Measurements from ENCODE around the gene FBXL13.

The FBXL13 gene

DNA sequence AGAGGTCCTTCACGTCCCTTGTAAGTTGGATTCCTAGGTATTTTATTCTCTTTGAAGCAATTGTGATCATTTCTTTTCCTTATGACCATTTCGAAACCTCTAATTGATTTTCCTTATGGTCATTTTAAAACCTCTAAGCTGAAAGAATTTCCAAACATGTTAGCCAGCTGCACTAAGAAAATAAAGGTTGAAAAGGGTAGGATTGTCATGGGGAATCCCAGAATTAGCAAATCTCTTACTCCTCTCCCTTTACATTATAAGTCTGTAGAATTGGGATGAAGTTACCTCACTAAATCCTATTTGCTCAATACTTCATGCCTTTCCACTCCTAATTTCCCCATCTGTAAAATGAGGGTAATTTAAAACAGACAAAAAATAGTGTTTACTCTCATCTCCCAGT is 246.3 kb downstream of the FBXL13 start:
- no peak for DNase-seq (ENCODE audit: insufficient read length, low spot score)

DNA sequence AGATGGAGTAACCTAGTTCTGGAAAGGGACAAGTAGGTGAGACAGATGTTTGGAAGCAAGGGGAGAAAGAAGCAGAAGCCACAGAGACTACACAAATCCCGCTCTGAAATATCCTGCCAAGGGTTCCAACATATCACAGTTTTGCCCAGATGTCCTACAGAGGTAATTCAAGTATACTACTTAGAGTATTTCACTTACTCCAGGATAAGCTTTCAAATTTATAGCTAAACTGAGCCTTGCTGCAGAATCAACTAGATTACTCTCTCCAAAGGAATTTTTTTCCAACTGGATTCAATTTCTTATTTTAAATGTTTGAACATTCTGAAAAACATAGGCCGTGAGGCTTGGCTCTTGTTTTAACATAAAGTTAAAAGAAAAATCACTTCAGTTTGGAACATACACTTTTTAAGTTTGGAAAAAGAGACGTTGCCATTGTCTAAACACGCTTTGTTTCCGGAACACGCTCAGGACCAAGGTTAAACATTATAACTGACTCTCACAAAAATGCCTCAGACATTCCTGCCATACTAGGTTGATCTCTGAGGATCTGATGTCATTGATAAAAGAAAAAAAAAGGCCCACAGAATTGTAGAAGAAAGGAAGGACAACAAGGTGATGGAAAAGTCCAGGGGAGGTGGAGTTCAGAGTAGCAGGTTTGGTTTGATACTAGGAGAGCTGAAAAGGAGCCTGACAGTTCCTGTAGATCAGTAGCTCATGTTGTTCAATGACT is 251.0 kb downstream of the FBXL13 start:
- no peak for FAIRE-seq
- no peak for DNase-seq (ENCODE audit: insufficient read length, low spot score)
- TF ChIP-seq, protein P1, sequence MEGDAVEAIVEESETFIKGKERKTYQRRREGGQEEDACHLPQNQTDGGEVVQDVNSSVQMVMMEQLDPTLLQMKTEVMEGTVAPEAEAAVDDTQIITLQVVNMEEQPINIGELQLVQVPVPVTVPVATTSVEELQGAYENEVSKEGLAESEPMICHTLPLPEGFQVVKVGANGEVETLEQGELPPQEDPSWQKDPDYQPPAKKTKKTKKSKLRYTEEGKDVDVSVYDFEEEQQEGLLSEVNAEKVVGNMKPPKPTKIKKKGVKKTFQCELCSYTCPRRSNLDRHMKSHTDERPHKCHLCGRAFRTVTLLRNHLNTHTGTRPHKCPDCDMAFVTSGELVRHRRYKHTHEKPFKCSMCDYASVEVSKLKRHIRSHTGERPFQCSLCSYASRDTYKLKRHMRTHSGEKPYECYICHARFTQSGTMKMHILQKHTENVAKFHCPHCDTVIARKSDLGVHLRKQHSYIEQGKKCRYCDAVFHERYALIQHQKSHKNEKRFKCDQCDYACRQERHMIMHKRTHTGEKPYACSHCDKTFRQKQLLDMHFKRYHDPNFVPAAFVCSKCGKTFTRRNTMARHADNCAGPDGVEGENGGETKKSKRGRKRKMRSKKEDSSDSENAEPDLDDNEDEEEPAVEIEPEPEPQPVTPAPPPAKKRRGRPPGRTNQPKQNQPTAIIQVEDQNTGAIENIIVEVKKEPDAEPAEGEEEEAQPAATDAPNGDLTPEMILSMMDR (IDR thresholded peaks at IDR 0.05; ENCODE audit: insufficient read depth, missing control alignments) = no peak

More for the DNA sequence above, 246.3 kb downstream of the FBXL13 start:
- TF ChIP-seq, protein P1 (IDR thresholded peaks at IDR 0.05; ENCODE audit: insufficient read depth, missing control alignments) = no peak
- FAIRE-seq = no peak

DNA sequence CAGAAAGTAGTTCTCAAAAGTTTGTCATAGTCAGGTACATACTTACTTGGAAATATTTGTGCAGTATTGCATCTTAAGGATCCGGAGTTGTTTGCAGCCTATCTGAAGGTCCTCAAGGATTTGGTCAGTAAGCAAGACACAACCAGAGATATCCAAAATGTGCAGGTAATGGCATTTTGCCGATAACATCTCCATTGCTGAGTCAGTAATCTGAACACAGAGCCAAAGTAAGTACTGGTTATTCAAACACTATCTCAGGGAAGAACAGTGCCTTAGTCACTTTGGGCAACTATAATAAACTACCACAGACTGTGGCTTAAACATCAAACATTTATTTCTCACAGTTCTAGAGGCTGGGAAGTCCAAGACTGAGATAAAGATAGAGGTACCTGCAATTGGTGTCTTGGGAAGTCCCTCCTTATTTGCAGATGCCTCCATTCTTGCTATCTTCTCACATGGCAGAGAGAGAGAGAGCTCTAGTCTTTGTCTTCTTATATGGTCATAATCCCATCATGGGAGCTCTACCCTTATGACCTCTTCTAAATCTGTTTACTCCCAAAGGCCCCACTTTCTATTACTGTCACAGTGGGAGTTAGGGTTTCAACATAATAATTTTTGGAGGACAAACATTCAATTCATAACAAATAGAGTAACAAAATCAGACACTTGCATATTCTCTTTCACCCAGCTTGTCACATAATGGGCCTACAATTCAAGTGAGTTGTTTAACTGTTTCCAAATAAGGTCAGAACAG is 252.4 kb downstream of the FBXL13 start:
- DNase-seq (ENCODE audit: insufficient read length, low spot score) (no peak), FAIRE-seq (no peak)
- TF ChIP-seq, protein P1 (IDR thresholded peaks at IDR 0.05; ENCODE audit: insufficient read depth, missing control alignments) = no peak

DNA sequence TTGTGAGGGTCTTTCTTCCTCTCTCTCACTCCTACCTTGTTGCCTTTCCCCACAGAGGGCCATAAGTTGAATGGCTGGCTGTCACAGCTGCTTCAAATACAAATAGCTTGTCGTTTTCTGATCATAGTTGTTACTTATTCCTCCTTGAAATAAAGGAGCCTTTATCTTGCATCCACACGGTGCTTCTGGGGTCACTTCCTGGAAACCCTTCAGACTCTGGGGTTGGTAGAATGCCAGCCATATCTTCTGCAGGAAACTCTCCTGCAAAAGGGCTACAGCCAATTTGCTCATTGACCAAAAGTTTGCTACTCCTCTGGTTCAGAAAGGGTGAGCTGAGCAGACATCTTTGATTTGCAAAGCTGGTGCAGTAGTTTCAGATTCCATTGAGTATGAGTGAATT is 255.4 kb downstream of the FBXL13 start:
- FAIRE-seq = no peak
- DNase-seq (ENCODE audit: insufficient read length, low spot score) = no peak
- TF ChIP-seq, protein P1 (IDR thresholded peaks at IDR 0.05; ENCODE audit: insufficient read depth, missing control alignments) = no peak

DNA sequence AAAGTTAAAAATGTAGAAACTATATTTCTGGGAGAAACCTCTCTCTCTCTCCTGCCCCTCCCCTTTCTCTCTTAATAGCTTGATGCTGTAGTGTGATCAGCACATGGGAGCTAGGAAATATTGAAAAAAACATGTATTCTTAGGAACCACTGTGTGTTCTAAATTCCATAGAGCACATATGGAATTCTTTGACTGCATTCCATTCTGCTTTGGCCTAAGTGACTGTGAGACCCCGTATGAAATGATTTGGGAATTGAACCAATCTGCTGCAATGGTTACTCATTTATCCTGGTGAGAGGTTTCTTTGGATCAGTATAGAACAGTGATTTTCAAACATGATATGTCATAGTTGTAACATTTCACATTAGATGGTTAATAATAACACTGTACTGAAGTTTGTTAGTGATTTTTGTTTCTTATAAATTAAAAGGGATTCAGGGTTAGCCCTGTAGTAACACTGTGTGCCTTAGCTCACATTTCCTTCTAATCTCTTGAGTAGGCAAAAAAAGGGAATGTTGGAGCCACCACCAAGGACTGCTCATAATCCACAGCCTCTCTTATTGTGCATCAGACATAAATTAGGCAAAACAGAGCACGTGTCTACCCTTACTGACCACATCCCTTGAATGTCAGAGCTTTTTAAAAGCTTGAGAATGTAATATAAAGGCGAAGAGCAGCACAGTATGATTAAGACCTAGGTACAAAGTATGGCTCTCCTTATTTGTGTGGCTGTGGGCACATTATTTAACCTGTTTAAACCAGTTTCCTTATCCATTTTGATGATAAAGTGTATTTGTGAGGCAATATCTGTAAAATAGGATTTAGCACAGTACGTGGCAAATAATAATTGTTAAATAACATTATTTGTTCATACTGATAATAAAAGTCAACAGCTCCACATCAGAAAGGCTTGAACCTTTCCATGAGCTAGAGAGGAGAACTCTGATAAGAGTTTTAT is 256.7 kb downstream of the FBXL13 start:
- DNase-seq (ENCODE audit: insufficient read length, low spot score) (no peak), FAIRE-seq (no peak)
- TF ChIP-seq, protein P1 (IDR thresholded peaks at IDR 0.05; ENCODE audit: insufficient read depth, missing control alignments) = no peak

DNA sequence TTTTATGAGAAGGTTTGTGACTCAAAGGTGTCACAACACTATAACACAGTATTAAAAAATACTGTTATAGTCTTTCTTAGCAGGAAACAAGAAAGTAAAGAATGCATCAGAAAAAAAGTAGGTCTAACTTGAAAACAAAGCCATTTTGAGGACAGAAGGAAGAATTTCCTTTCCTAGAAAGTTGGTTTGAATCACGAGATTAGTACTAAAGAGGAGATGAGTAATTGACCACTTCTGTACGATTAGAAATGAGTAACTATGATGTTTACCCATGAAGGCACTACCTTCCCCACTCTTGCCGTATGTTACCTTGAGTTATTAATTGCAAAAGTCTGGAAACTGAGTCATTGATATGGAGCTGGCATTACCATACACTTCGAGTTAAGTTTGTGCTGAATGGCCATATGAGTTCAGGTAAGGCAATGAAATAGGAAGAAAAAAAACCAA is 260.5 kb downstream of the FBXL13 start:
- FAIRE-seq (no peak), DNase-seq (ENCODE audit: insufficient read length, low spot score) (no peak)
- TF ChIP-seq, protein P1 (IDR thresholded peaks at IDR 0.05; ENCODE audit: insufficient read depth, missing control alignments) = no peak
